ENCODE data around the gene FN1. TPM values are rescaled to one million over a fixed set of nuclear protein-coding genes. Genes with fewer than 3 reads are reported as not detected.
A peak's percentile ranks its signal among the peaks of the same experiment; 100 is the strongest.

Gene FN1
- polyA plus RNA-seq, 2 donors, result 48.8 to 154 TPM

DNA sequence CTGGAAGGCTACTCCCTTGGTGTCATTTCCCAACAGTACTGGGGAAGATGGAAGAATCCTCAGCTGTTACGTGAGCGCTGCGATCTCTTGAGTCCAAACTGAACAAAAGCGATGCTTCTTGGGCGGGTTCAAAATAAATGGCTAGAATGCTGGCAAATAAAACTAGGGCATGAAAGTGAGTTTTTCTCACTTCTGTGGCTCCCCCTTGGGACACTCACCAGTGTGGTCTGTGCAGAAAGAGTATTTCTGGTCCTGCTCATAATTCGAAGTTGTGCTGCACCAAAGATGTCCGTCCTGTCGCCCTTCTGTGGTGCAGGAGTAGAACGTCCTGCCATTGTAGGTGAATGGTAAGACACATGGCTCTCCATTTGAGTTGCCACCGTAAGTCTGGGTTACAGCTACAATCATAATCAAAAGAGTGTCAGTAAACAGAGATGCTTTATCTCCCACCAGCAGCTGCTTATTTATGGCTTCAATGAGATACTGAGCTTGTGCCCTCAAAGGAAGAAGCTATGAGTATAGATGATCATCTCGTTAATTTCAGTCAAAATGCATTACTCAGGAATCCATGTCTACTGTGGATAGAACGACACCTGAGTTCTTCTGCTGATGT lies 11.8 kb downstream of the FN1 start:
- no peak overlapping the region for H3K4me3 ChIP-seq (ENCODE audit: low read depth in 1 of 2, low read length in 2 of 2)
- H3K27me3 ChIP-seq (ENCODE audit: control insufficient read depth in 1 of 2, insufficient read depth in 2 of 2, low read length in 2 of 2), result no peaks in the 10 kb centered on the region
- WGBS, 2 donors, result 88 to 91% methylated on average over 12 of the region's 12 CpGs
- H3K4me1 ChIP-seq (ENCODE audit: control insufficient read depth in 2 of 2, insufficient read depth in 2 of 2, low read length in 1 of 2), result no peaks in the 10 kb centered on the region
- no peaks in the 10 kb centered on the region for H3K9me3 ChIP-seq (ENCODE audit: control insufficient read depth in 2 of 2, insufficient read depth in 1 of 2, low read depth in 1 of 2, low read length in 1 of 2)
- no peak overlapping the region for H3K27ac ChIP-seq (ENCODE audit: low read depth in 2 of 2, low read length in 1 of 2)
- no peaks in the 10 kb centered on the region for H3K36me3 ChIP-seq (ENCODE audit: control insufficient read depth in 2 of 2, insufficient read depth in 2 of 2, low read length in 1 of 2)

DNA sequence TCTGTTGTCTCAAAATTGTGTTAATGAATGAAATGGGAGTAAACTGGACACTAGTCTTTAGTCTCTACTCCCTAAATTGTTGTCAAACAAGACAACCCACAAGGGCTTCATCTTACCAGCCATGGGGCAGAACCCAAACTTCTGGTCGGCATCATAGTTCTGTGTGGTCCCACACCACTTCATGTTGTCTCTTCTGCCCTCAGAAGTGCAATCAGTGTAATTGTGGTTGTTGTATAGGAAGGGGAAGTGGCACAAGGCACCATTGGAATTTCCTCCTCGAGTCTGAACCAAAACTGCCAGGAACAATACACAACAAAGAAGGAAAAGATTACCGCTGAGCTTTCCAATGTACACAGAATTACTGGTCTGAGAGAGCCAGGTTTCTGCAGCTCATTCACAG lies 12.6 kb downstream of the FN1 start:
- WGBS, 2 donors, result 47 to 50% methylated on average over 3 of the region's 3 CpGs
- Histone ChIP-seq H3K4me1 (ENCODE audit: control insufficient read depth in 2 of 2, insufficient read depth in 2 of 2, low read length in 1 of 2) (no peaks in the 10 kb centered on the region), H3K4me3 (ENCODE audit: low read depth in 1 of 2, low read length in 2 of 2) (no peak overlapping the region), H3K9me3 (ENCODE audit: control insufficient read depth in 2 of 2, insufficient read depth in 1 of 2, low read depth in 1 of 2, low read length in 1 of 2) (no peaks in the 10 kb centered on the region), H3K27me3 (ENCODE audit: control insufficient read depth in 1 of 2, insufficient read depth in 2 of 2, low read length in 2 of 2) (no peaks in the 10 kb centered on the region), H3K27ac (ENCODE audit: low read depth in 2 of 2, low read length in 1 of 2) (no peak overlapping the region), H3K36me3 (ENCODE audit: control insufficient read depth in 2 of 2, insufficient read depth in 2 of 2, low read length in 1 of 2) (no peaks in the 10 kb centered on the region)

DNA sequence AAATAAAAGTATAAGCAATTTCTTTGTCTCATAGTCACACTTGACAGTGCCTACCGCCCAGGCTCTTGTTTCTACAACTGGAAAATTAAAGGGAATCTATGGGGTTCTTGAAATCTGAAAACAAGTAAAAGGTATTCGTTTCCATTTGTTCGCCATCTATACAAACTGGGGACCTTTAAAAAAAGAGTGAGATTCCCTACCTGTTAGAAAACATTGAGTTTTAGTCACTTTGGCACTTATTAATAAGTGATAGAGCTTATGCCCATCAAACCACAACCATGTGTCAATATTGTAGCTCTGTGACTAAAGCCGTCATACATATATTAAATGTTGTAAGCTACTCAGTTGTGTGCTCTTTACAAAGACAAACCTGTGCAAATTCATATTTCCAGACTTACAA lies 13.2 kb downstream of the FN1 start:
- no peaks in the 10 kb centered on the region for H3K9me3 ChIP-seq (ENCODE audit: control insufficient read depth in 2 of 2, insufficient read depth in 1 of 2, low read depth in 1 of 2, low read length in 1 of 2)
- H3K4me3 ChIP-seq (ENCODE audit: low read depth in 1 of 2, low read length in 2 of 2), result no peak overlapping the region
- 94% methylated on average over 4 of the region's 4 CpGs for WGBS, 2 donors
- H3K4me1 ChIP-seq (ENCODE audit: control insufficient read depth in 2 of 2, insufficient read depth in 2 of 2, low read length in 1 of 2), result no peaks in the 10 kb centered on the region
- H3K27me3 ChIP-seq (ENCODE audit: control insufficient read depth in 1 of 2, insufficient read depth in 2 of 2, low read length in 2 of 2), result no peaks in the 10 kb centered on the region
- no peaks in the 10 kb centered on the region for H3K36me3 ChIP-seq (ENCODE audit: control insufficient read depth in 2 of 2, insufficient read depth in 2 of 2, low read length in 1 of 2)
- H3K27ac ChIP-seq (ENCODE audit: low read depth in 2 of 2, low read length in 1 of 2), result no peak overlapping the region

DNA sequence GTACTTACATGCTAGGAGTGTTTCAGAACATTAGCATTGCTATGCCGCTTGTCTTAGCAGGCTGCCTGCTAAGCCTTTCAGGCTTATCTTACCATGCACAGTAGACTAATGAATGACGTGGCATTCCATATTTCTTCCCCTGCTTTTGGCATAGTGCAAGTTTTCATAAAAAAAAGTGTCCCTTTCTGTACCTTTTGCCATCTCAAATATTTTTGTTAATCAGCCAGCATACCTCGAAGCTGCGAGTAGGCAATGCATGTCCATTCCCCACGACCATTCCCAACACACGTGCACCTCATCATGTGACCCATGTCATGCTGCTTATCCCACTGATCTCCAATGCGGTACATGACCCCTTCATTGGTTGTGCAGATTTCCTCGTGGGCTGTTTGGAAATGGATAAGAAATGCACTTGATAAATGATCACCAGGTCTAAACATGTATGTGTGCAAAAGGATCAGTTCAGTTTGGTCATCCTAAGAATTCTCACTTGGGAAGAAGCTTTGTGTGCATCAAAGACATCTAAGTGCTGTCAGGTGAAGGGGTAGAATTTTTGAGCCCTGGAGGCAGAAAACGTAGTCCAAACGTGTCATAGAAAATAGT lies 13.9 kb downstream of the FN1 start:
- Histone ChIP-seq H3K36me3 (ENCODE audit: control insufficient read depth in 2 of 2, insufficient read depth in 2 of 2, low read length in 1 of 2) (no peaks in the 10 kb centered on the region), H3K27me3 (ENCODE audit: control insufficient read depth in 1 of 2, insufficient read depth in 2 of 2, low read length in 2 of 2) (no peaks in the 10 kb centered on the region), H3K4me3 (ENCODE audit: low read depth in 1 of 2, low read length in 2 of 2) (no peak overlapping the region), H3K4me1 (ENCODE audit: control insufficient read depth in 2 of 2, insufficient read depth in 2 of 2, low read length in 1 of 2) (no peaks in the 10 kb centered on the region), H3K27ac (ENCODE audit: low read depth in 2 of 2, low read length in 1 of 2) (peak overlapping the region in 1 of 2 donors; percentile 7), H3K9me3 (ENCODE audit: control insufficient read depth in 2 of 2, insufficient read depth in 1 of 2, low read depth in 1 of 2, low read length in 1 of 2) (no peaks in the 10 kb centered on the region)
- 34 to 57% methylated on average over 10 of the region's 10 CpGs for WGBS, 2 donors

DNA sequence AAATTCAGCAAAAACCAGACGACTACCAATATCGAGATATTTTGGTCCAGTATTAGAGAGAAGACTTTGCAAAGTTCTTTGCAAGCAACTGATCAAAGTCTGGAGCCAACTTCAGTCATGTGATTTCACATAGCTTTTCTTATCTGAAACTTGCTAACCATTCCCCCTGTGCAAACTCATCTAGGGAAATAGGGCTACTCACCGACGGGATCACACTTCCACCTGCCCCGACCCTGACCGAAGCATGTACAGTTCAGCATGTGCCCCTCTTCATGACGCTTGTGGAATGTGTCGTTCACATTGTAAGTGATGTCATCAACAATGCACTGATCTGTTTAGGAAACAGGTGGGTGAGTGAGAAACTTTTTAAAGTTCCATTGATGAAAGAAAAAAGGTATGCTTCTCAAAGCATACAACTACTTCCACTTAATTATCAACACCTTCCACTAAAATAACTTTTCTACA lies 15.4 kb downstream of the FN1 start:
- no peak overlapping the region for H3K27ac ChIP-seq (ENCODE audit: low read depth in 2 of 2, low read length in 1 of 2)
- WGBS, 2 donors, result 77 to 81% methylated on average over 8 of the region's 8 CpGs
- H3K9me3 ChIP-seq (ENCODE audit: control insufficient read depth in 2 of 2, insufficient read depth in 1 of 2, low read depth in 1 of 2, low read length in 1 of 2), result no peaks in the 10 kb centered on the region
- H3K36me3 ChIP-seq (ENCODE audit: control insufficient read depth in 2 of 2, insufficient read depth in 2 of 2, low read length in 1 of 2), result no peaks in the 10 kb centered on the region
- no peaks in the 10 kb centered on the region for H3K27me3 ChIP-seq (ENCODE audit: control insufficient read depth in 1 of 2, insufficient read depth in 2 of 2, low read length in 2 of 2)
- no peaks in the 10 kb centered on the region for H3K4me1 ChIP-seq (ENCODE audit: control insufficient read depth in 2 of 2, insufficient read depth in 2 of 2, low read length in 1 of 2)
- no peak overlapping the region for H3K4me3 ChIP-seq (ENCODE audit: low read depth in 1 of 2, low read length in 2 of 2)

DNA sequence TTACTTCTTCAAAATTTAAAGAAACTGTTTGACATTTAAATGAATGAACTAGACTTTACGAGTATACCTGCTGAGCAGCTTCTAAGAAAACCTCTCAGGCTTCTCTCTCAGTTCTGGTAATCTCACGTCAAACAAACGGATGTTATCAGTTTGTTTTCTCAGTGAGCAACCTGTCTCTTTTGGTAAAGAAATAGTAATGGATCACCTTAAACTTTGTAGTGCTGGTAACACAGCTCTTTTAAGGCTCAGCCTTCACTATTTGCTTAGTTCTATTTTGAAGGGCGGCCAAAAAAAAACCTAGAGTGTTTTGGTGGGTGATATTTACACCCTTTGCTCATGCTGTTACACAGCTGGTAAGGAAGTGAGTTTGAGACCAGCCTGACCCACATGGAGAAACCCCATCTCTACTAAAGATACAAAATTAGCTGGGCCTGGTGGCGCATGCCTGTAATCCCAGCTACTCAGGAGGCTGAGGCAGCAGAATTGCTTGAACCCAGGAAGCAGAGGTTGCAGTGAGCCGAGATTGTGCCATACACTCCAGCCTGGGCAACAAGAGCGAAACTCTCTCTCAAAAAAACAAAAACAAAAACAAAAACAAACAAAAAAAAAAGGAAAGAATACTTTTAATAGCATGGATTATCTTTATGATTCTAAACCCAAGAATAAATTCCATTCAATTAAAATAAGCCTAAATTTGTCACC lies 15.9 kb downstream of the FN1 start:
- WGBS, 2 donors, result 75 to 79% methylated on average over 7 of the region's 7 CpGs
- Histone ChIP-seq H3K4me1 (ENCODE audit: control insufficient read depth in 2 of 2, insufficient read depth in 2 of 2, low read length in 1 of 2) (no peaks in the 10 kb centered on the region), H3K4me3 (ENCODE audit: low read depth in 1 of 2, low read length in 2 of 2) (no peak overlapping the region), H3K27me3 (ENCODE audit: control insufficient read depth in 1 of 2, insufficient read depth in 2 of 2, low read length in 2 of 2) (no peaks in the 10 kb centered on the region), H3K9me3 (ENCODE audit: control insufficient read depth in 2 of 2, insufficient read depth in 1 of 2, low read depth in 1 of 2, low read length in 1 of 2) (no peaks in the 10 kb centered on the region), H3K27ac (ENCODE audit: low read depth in 2 of 2, low read length in 1 of 2) (peak overlapping the region in 1 of 2 donors; percentile 13), H3K36me3 (ENCODE audit: control insufficient read depth in 2 of 2, insufficient read depth in 2 of 2, low read length in 1 of 2) (no peaks in the 10 kb centered on the region)

DNA sequence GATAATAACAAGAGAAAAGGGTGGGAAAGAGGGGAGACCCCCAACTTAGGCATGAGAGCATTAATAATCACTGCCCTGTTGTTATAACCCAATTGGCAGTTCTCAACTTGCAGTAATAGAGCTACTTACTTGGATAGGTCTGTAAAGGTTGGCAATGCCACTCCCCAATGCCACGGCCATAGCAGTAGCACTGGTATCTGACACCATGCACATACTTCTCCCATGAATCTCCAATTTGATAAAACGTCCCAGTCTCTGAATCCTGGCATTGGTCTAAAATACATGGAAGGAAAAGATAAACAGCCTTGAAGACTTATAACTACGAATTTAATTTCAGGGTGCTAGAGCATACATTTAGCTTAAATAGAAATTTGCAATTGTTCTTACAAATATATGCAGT lies 16.8 kb downstream of the FN1 start:
- Histone ChIP-seq H3K9me3 (ENCODE audit: control insufficient read depth in 2 of 2, insufficient read depth in 1 of 2, low read depth in 1 of 2, low read length in 1 of 2) (no peaks in the 10 kb centered on the region), H3K4me1 (ENCODE audit: control insufficient read depth in 2 of 2, insufficient read depth in 2 of 2, low read length in 1 of 2) (no peaks in the 10 kb centered on the region), H3K4me3 (ENCODE audit: low read depth in 1 of 2, low read length in 2 of 2) (no peak overlapping the region), H3K27me3 (ENCODE audit: control insufficient read depth in 1 of 2, insufficient read depth in 2 of 2, low read length in 2 of 2) (no peaks in the 10 kb centered on the region), H3K36me3 (ENCODE audit: control insufficient read depth in 2 of 2, insufficient read depth in 2 of 2, low read length in 1 of 2) (no peaks in the 10 kb centered on the region), H3K27ac (ENCODE audit: low read depth in 2 of 2, low read length in 1 of 2) (no peak overlapping the region)
- WGBS, 2 donors, result 56 to 57% methylated on average over 3 of the region's 3 CpGs

DNA sequence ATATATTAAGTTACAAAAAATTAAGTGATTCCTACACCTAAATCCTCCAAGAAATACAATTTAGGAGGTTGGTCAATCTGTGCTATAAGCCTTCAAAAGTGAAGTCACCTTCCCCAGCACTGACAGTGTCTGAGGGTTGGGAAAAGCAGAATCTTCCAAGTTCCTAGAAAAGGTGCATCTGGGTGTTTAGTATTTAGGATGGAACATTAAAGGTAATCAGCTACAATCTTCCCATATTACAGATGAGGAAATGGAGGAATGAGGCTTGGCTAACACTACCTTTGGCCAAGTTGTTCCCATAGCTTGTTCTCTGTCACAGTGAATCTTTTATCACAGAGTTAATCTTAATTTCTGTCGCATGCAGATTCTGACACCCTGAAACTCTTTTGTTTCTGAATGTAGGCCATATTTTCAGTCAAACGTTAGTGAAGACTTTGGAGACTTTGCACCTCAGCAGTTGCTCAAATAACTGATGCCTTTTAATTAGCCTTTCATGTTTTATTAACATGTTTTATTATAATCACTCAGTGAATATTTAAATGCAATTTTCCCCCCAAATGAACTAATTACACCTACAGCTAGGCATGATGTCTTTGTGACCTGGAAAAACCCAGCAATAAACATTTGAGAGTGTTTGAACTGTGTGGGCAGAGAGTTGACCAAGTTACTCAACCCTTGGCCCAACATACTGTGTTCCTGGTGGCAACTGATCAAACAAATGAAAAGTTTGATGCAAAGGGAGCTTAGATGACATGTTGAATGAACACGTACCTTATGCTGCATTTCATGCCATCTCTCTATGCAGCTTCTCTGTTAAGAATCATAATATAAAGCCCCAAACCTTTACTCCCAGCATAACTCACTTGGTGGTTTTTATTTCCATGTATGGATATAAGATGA lies 17.6 kb downstream of the FN1 start:
- Histone ChIP-seq H3K27me3 (ENCODE audit: control insufficient read depth in 1 of 2, insufficient read depth in 2 of 2, low read length in 2 of 2) (no peaks in the 10 kb centered on the region), H3K4me1 (ENCODE audit: control insufficient read depth in 2 of 2, insufficient read depth in 2 of 2, low read length in 1 of 2) (no peaks in the 10 kb centered on the region), H3K36me3 (ENCODE audit: control insufficient read depth in 2 of 2, insufficient read depth in 2 of 2, low read length in 1 of 2) (no peaks in the 10 kb centered on the region), H3K27ac (ENCODE audit: low read depth in 2 of 2, low read length in 1 of 2) (no peak overlapping the region), H3K4me3 (ENCODE audit: low read depth in 1 of 2, low read length in 2 of 2) (no peak overlapping the region), H3K9me3 (ENCODE audit: control insufficient read depth in 2 of 2, insufficient read depth in 1 of 2, low read depth in 1 of 2, low read length in 1 of 2) (no peaks in the 10 kb centered on the region)
- 58 to 61% methylated on average over 3 of the region's 3 CpGs for WGBS, 2 donors

DNA sequence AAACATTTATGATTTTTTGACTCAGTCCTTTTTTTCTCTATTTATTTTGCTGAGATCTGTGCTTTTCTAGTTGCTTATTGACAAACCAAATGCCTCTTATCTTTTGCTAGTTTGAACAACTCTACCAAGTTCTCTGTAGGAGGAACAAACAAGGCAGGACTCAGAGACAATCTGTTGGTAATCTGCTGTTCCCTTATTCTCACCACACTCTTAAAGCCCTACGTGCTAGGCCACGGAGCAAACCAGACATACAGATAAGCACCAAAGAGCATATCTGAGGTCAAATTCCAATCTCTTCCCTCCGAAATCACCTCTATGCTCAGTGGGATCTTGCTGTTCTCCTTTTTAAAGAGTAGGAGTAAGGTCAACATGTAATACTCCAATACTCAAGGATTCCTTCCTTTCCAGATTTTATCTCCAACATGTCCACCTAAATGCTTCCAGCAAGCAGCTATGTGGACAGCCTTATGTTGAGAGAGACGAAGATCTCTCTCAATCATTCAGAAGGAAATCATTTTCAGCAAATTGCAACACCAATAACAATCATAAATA lies 18.4 kb downstream of the FN1 start:
- 61 to 70% methylated on average over 4 of the region's 4 CpGs for WGBS, 2 donors

More for the DNA sequence above, 18.4 kb downstream of the FN1 start:
- Histone ChIP-seq H3K9me3 (ENCODE audit: control insufficient read depth in 2 of 2, insufficient read depth in 1 of 2, low read depth in 1 of 2, low read length in 1 of 2) (no peaks in the 10 kb centered on the region), H3K27ac (ENCODE audit: low read depth in 2 of 2, low read length in 1 of 2) (no peak overlapping the region), H3K36me3 (ENCODE audit: control insufficient read depth in 2 of 2, insufficient read depth in 2 of 2, low read length in 1 of 2) (no peaks in the 10 kb centered on the region), H3K4me3 (ENCODE audit: low read depth in 1 of 2, low read length in 2 of 2) (no peak overlapping the region), H3K27me3 (ENCODE audit: control insufficient read depth in 1 of 2, insufficient read depth in 2 of 2, low read length in 2 of 2) (no peaks in the 10 kb centered on the region), H3K4me1 (ENCODE audit: control insufficient read depth in 2 of 2, insufficient read depth in 2 of 2, low read length in 1 of 2) (no peaks in the 10 kb centered on the region)

Measured in esophagus (tissue), 2 donors.